Naive thymus-derived CD4-positive, alpha-beta T cell (primary cell): Measurements from ENCODE around the gene DERA. TPM values are rescaled to one million over a fixed set of nuclear protein-coding genes. Genes with fewer than 3 reads are reported as not detected.
A peak's percentile ranks its signal among the peaks of the same experiment; 100 is the strongest.
"Not testable (repeated sequence)": the region's sequence is repeated elsewhere in the genome, so short reads cannot be mapped to it uniquely, and the experiment has no call there.

ENCODE experiments used
- ATAC-seq: fragments of 150-1000 bp; cut with Tn5 transposase; 2 replicates; pipeline ENCODE4 v1.10.0; 2021; ENCODE audit warnings: mild to moderate bottlenecking, moderate library complexity
- CTCF ChIA-PET: fragments of 350-600 bp; sonication (Branson Sonifier 250); formaldehyde crosslinking; loops from one replicate; lab custom pipeline; 2021; ENCODE audit warnings: antibody characterized with exemption; lab: Charles Lee
- POLR2A ChIA-PET: fragments of 350-600 bp; sonication (Branson Sonifier 250); formaldehyde crosslinking; loops from one replicate; lab custom pipeline; 2021; ENCODE audit warnings: antibody characterized with exemption, inconsistent platforms; lab: Charles Lee
- DNase-seq, 9 donors: peaks; one replicate each; pipeline versions ENCODE4 v3.0.0 to v3.0.0-alpha.2; 2020 to 2022; ENCODE audit warnings: mixed read lengths in 1 of 9
- H3K27ac ChIP-seq: one replicate; pipeline ENCODE4 v1.7.0; 2013; ENCODE audit warnings: mild to moderate bottlenecking, low read depth, low read length, moderate library complexity
- H3K27me3 ChIP-seq, 2 donors: one replicate each; pipeline ENCODE4 v1.7.0; 2013; ENCODE audit warnings: low read length in 2 of 2, mild to moderate bottlenecking in 2 of 2, moderate library complexity in 2 of 2; ENCODE audit not compliant: control insufficient read depth in 2 of 2, insufficient read depth in 2 of 2
- H3K36me3 ChIP-seq, 3 experiments: 1 replicate in 2 of 3; 2 replicates in 1 of 3; pipeline ENCODE4 v1.7.0; 2013; ENCODE audit warnings: low read length in 3 of 3, mild to moderate bottlenecking in 3 of 3, moderate library complexity in 1 of 3; ENCODE audit not compliant: insufficient read depth in 3 of 3, control insufficient read depth in 2 of 3
- H3K4me1 ChIP-seq, 2 donors: one replicate each; pipeline ENCODE4 v1.7.0; 2013; ENCODE audit warnings: low read length in 2 of 2, mild to moderate bottlenecking in 2 of 2, moderate library complexity in 1 of 2; ENCODE audit not compliant: control insufficient read depth in 2 of 2, insufficient read depth in 2 of 2
- H3K4me3 ChIP-seq: 2 replicates; pipeline ENCODE4 v1.7.0; 2013; ENCODE audit warnings: mild to moderate bottlenecking, low read length
- H3K9me3 ChIP-seq, 3 experiments: 1 replicate in 2 of 3; 2 replicates in 1 of 3; pipeline ENCODE4 v1.7.0; 2013; ENCODE audit warnings: low read length in 3 of 3; ENCODE audit not compliant: control insufficient read depth in 2 of 3
- H3K27ac Mint-ChIP-seq, 9 donors: one replicate each; pipeline ENCODE4 v1.8.0; 2020 to 2022; ENCODE audit warnings: mixed read lengths in 9 of 9, mild to moderate bottlenecking in 8 of 9, moderate library complexity in 5 of 9, inconsistent platforms in 2 of 9
- H3K27me3 Mint-ChIP-seq, 5 donors: one replicate each; pipeline ENCODE4 v1.8.0; 2021 to 2022; ENCODE audit warnings: mixed read lengths in 5 of 5, mild to moderate bottlenecking in 1 of 5
- H3K36me3 Mint-ChIP-seq, 5 donors: one replicate each; pipeline ENCODE4 v1.8.0; 2020 to 2022; ENCODE audit warnings: mixed read lengths in 5 of 5, mild to moderate bottlenecking in 3 of 5, inconsistent platforms in 1 of 5
- H3K4me1 Mint-ChIP-seq, 7 donors: one replicate each; pipeline ENCODE4 v1.8.0; 2020 to 2022; ENCODE audit warnings: mixed read lengths in 7 of 7, mild to moderate bottlenecking in 3 of 7, inconsistent platforms in 1 of 7
- H3K4me3 Mint-ChIP-seq, 10 donors: one replicate each; pipeline ENCODE4 v1.8.0; 2020 to 2022; ENCODE audit warnings: mild to moderate bottlenecking in 10 of 10, mixed read lengths in 10 of 10, moderate library complexity in 6 of 10, inconsistent platforms in 2 of 10
- H3K9me3 Mint-ChIP-seq, 11 donors: one replicate each; pipeline ENCODE4 v1.8.0; 2020 to 2022; ENCODE audit warnings: mixed read lengths in 11 of 11, mild to moderate bottlenecking in 4 of 11, inconsistent platforms in 1 of 11, moderate library complexity in 1 of 11
- intact Hi-C, 2 donors: fragments of 100-400 bp; cut with micrococcal nuclease; formaldehyde crosslinking; loops; one replicate each; pipeline ENCODE4 v1.15.1; 2023
- polyA plus RNA-seq, 2 donors: library from polyadenylated mRNA; unstranded; fragments of 300-500 nt; fragmentation: Illumina TruSeq; gene quantifications; one replicate each; pipeline ENCODE4 v1.2.3, GENCODE V29; 2021
- total RNA-seq, 6 experiments: library from RNA in 5 of 6; stranded (reverse) in 5 of 6; gene quantifications; 1 replicate in 5 of 6; 2 replicates in 1 of 6; pipeline ENCODE4 v1.2.3 and lab custom pipeline; 2021 to 2026

Gene DERA
- total and polyA plus RNA-seq, 7 experiments from 2014 or later = 8.4 to 33.4 (median 14.6) TPM

- Histone ChIP-seq H3K4me3 (no peak overlapping the region), H3K9me3 (no peaks in the 10 kb centered on the region), H3K27ac (peak overlapping the region; percentile 12), H3K4me1 (no peaks in the 10 kb centered on the region), H3K27me3 (no peaks in the 10 kb centered on the region), H3K36me3 (peaks cover 0 to 34% (median 0%) of the 10 kb centered on the region in 3 experiments)
- ATAC-seq (no peak), DNase-seq (no peak)
- intact Hi-C loops = loop anchor here in 1 of 2 donors (5.0 kb wide), 1 partner anchor 365 kb away; no protein-coding TSS in a partner anchor
- Mint-ChIP-seq H3K4me3 (no peak overlapping the region), H3K27ac (peak overlapping the region in 2 of 9 donors; percentile 31 to 33), H3K4me1 (peaks cover 0 to 17% (median 7%) of the 10 kb centered on the region in 7 donors), H3K9me3 (no peaks in the 10 kb centered on the region), H3K36me3 (peaks cover 0 to 17% (median 14%) of the 10 kb centered on the region in 5 donors), H3K27me3 (no peaks in the 10 kb centered on the region)
- POLR2A ChIA-PET = interaction anchor here (1.0 kb wide), 1 partner anchor 13 kb away, joined by 4 read pairs; no protein-coding TSS in a partner anchor
- CTCF ChIA-PET = interaction anchor here (0.6 to 2.1 kb wide), 4 partner anchors 13 to 1052 kb away, joined by 3 to 7 read pairs (median 4); no protein-coding TSS in a partner anchor
These were observed 14.3 kb upstream of the DERA start for GRCh38 chr12:15896867-15897266.

GRCh38 chr12:15897433-15897832 is 13.7 kb upstream of the DERA start:
- intact Hi-C loops = loop anchor here in 1 of 2 donors (5.0 kb wide), 1 partner anchor 365 kb away; no protein-coding TSS in a partner anchor
- ATAC-seq (no peak), DNase-seq (no peak)
- Histone ChIP-seq H3K36me3 (peaks cover 0 to 40% (median 0%) of the 10 kb centered on the region in 3 experiments), H3K4me3 (no peak overlapping the region), H3K27ac (no peak overlapping the region), H3K4me1 (no peaks in the 10 kb centered on the region), H3K9me3 (no peaks in the 10 kb centered on the region), H3K27me3 (no peaks in the 10 kb centered on the region)
- Mint-ChIP-seq H3K27ac (no peak overlapping the region), H3K4me3 (no peak overlapping the region), H3K36me3 (peaks cover 0 to 18% (median 14%) of the 10 kb centered on the region in 5 donors), H3K9me3 (no peaks in the 10 kb centered on the region), H3K4me1 (peaks cover 0 to 17% (median 7%) of the 10 kb centered on the region in 7 donors), H3K27me3 (no peaks in the 10 kb centered on the region)
- CTCF ChIA-PET = interaction anchor here (0.6 to 2.1 kb wide), 6 partner anchors 10 to 1053 kb away, joined by 3 to 7 read pairs (median 4); no protein-coding TSS in a partner anchor
- POLR2A ChIA-PET = interaction anchor here (1.0 kb wide), 2 partner anchors 9 to 12 kb away, joined by 3 to 4 read pairs; no protein-coding TSS in a partner anchor

- Histone ChIP-seq H3K9me3 (no peaks in the 10 kb centered on the region), H3K4me3 (no peak overlapping the region), H3K27me3 (no peaks in the 10 kb centered on the region), H3K36me3 (peaks cover 0 to 47% (median 0%) of the 10 kb centered on the region in 3 experiments), H3K4me1 (no peaks in the 10 kb centered on the region), H3K27ac (no peak overlapping the region)
- CTCF ChIA-PET = interaction anchor here (1.0 to 1.7 kb wide), 3 partner anchors 9 to 309 kb away, joined by 3 to 9 read pairs (median 8); no protein-coding TSS in a partner anchor
- H3K9me3 Mint-ChIP-seq = no peaks in the 10 kb centered on the region
- H3K27me3 Mint-ChIP-seq = no peaks in the 10 kb centered on the region
- H3K4me3 Mint-ChIP-seq = no peak overlapping the region
- H3K36me3 Mint-ChIP-seq = peaks cover 0 to 21% (median 15%) of the 10 kb centered on the region in 5 donors
- POLR2A ChIA-PET = no interaction called here
- peaks cover 0 to 13% (median 7%) of the 10 kb centered on the region in 7 donors for H3K4me1 Mint-ChIP-seq
- H3K27ac Mint-ChIP-seq = peak overlapping the region in 6 of 9 donors; percentile 25 to 74 (median 53)
- ATAC-seq = peak; percentile 72
- intact Hi-C loops = loop anchor here (1.0 to 5.0 kb wide), 7 partner anchors 11 to 367 kb away; partner anchors contain the start of gene STRAP (in 2 of the 2)
- peak in 5 of 9 donors; percentile 22 to 32 (median 31) for DNase-seq
These were observed 11.8 kb upstream of the DERA start for GRCh38 chr12:15899282-15899870.

DNA sequence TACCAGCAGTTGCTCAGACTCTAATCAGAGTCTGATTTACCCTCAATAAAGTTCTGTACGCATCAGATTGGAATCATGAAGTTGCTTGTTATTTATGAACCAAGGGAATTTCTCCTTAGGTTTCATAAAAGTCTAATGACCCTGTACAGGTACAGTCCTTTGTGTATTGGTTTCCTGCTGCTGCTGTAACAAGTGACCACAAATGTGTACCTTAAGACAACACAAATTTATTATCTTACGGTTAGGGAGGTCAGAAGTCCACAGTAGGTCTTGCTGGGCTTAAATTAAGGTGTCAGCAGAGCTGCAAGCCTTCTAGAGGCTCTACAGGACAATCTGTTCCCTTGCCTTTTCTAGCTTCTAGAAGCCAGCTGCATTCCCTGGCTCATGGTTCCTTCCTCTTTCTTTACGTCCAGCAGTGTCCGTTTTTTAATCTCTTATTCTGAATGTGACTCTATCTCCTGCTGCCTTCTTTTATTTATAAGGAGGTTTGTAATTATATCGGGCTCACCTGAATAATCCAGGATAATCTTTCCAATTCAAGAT is 6.7 kb upstream of the DERA start:
- ChIA-PET CTCF (no interaction called here), POLR2A (no interaction called here)
- no peak overlapping the region for H3K4me3 Mint-ChIP-seq
- H3K27me3 Mint-ChIP-seq = no peaks in the 10 kb centered on the region
- intact Hi-C loops = no loop called here
- no peak overlapping the region for H3K27ac ChIP-seq
- H3K27me3 ChIP-seq = no peaks in the 10 kb centered on the region
- H3K4me3 ChIP-seq = no peak overlapping the region
- no peaks in the 10 kb centered on the region for H3K9me3 Mint-ChIP-seq
- no peaks in the 10 kb centered on the region for H3K9me3 ChIP-seq
- peaks cover 0 to 1% (median under 1%) of the 10 kb centered on the region in 7 donors for H3K4me1 Mint-ChIP-seq
- H3K36me3 Mint-ChIP-seq = peaks cover 0 to 18% (median 10%) of the 10 kb centered on the region in 5 donors
- DNase-seq (no peak), ATAC-seq (no peak)
- no peaks in the 10 kb centered on the region for H3K4me1 ChIP-seq
- H3K36me3 ChIP-seq = peaks cover 0 to 31% (median 0%) of the 10 kb centered on the region in 3 experiments
- H3K27ac Mint-ChIP-seq = peak overlapping the region in 2 of 9 donors; percentile 1 to 49

- no peaks in the 10 kb centered on the region for H3K9me3 Mint-ChIP-seq
- H3K4me3 Mint-ChIP-seq = peak overlapping the region; percentile 77 to 94 (median 90)
- H3K4me3 ChIP-seq = peak overlapping the region; percentile 90
- H3K4me1 ChIP-seq = peaks cover 0 to 4% of the 10 kb centered on the region in 2 donors
- H3K36me3 ChIP-seq = no peaks in the 10 kb centered on the region
- H3K9me3 ChIP-seq = no peaks in the 10 kb centered on the region
- no peak overlapping the region for H3K27ac ChIP-seq
- intact Hi-C loops = loop anchor here in 1 of 2 donors (1.0 kb wide), 1 partner anchor 11 kb away; no protein-coding TSS in a partner anchor
- peaks cover 4 to 29% (median 21%) of the 10 kb centered on the region in 7 donors for H3K4me1 Mint-ChIP-seq
- peak overlapping the region in 8 of 9 donors; percentile 17 to 87 (median 70) for H3K27ac Mint-ChIP-seq
- H3K27me3 ChIP-seq = no peaks in the 10 kb centered on the region
- DNase-seq (no peak), ATAC-seq (no peak)
- no peaks in the 10 kb centered on the region for H3K36me3 Mint-ChIP-seq
- POLR2A ChIA-PET = interaction anchor here (0.6 to 1.7 kb wide), 6 partner anchors 8 to 122 kb away, joined by 3 to 12 read pairs (median 4); partner anchors contain the start of genes EPS8 and STRAP
- no peaks in the 10 kb centered on the region for H3K27me3 Mint-ChIP-seq
- CTCF ChIA-PET = interaction anchor here (0.7 to 1.5 kb wide), 4 partner anchors 11 to 1110 kb away, joined by 3 to 8 read pairs (median 4); no protein-coding TSS in a partner anchor
These were observed 666 bp upstream of the DERA start for GRCh38 chr12:15910468-15910863.

- intact Hi-C loops = loop anchor here (1.0 kb wide), 1 partner anchor 30 kb away; the partner anchor contains the start of gene STRAP (in 2 of the 2)
- peak overlapping the region; percentile 87 to 97 (median 93) for H3K4me3 Mint-ChIP-seq
- not testable (repeated sequence) for H3K9me3 Mint-ChIP-seq, DNase-seq, H3K9me3 ChIP-seq, H3K36me3 Mint-ChIP-seq, H3K27me3 ChIP-seq, H3K27me3 Mint-ChIP-seq, ATAC-seq, H3K36me3 ChIP-seq, H3K4me1 ChIP-seq
- Histone ChIP-seq H3K4me3 (peak overlapping the region; percentile 90), H3K27ac (peak overlapping the region; percentile 78)
- peak overlapping the region; percentile 82 to 95 (median 87) for H3K27ac Mint-ChIP-seq
- CTCF ChIA-PET = interaction anchor here (0.9 kb wide), 1 partner anchor 379 kb away, joined by 3 read pairs; no protein-coding TSS in a partner anchor
- H3K4me1 Mint-ChIP-seq = peaks cover 4 to 34% (median 21%) of the 10 kb centered on the region in 7 donors
- POLR2A ChIA-PET = interaction anchor here (1.2 to 1.7 kb wide), 4 partner anchors 18 to 29 kb away, joined by 4 to 12 read pairs (median 4); partner anchors contain the start of gene STRAP
These were observed 799 bp downstream of the DERA start for GRCh38 chr12:15911931-15912330.
